NT2/D1 (cell line): ENCODE data around the gene B3GLCT.

Experiments used
- SUZ12 ChIP-seq: IDR thresholded peaks from 2 replicates; pipeline ENCODE4 v1.6.1; 2011; ENCODE audit not compliant: insufficient read length, insufficient read depth; ENCODE audit errors: extremely low read depth
- YY1 ChIP-seq: IDR thresholded peaks from 2 replicates; pipeline ENCODE4 v1.6.1; 2011; ENCODE audit not compliant: insufficient read length, insufficient read depth
- ZNF274 ChIP-seq: IDR thresholded peaks from 2 replicates; pipeline ENCODE4 v1.6.1; 2011; ENCODE audit warnings: mild to moderate bottlenecking, low read depth, low read length

GRCh38 chr13:31219909-31220598, 20.3 kb downstream of the B3GLCT start:
- TF ChIP-seq YY1 (no peak), ZNF274 (no peak), SUZ12 (no peak)
